Upper lobe of left lung (tissue), 4 donors: ENCODE measurements around the gene IL12A.

Experiments used
- CTCF ChIP-seq, 6 experiments: fragments of 450-650 bp in 4 of 6; fragments of 200-600 bp in 2 of 6; sonication (generic) in 2 of 6; IDR thresholded peaks; one replicate each; pipeline ENCODE4 v1.5.1; 2016 to 2019; ENCODE audit warnings: antibody characterized with exemption in 6 of 6
- POLR2A ChIP-seq, 4 donors: fragments of 450-650 bp; IDR thresholded peaks; one replicate each; pipeline ENCODE4 v1.5.1; 2016 to 2017; ENCODE audit warnings: antibody characterized with exemption in 4 of 4, mild to moderate bottlenecking in 2 of 4
- POLR2AphosphoS5 ChIP-seq, 2 donors: sonication (generic); formaldehyde crosslinking; IDR thresholded peaks; one replicate each; pipeline ENCODE4 v1.5.1; 2017; ENCODE audit warnings: antibody characterized with exemption in 2 of 2

DNA sequence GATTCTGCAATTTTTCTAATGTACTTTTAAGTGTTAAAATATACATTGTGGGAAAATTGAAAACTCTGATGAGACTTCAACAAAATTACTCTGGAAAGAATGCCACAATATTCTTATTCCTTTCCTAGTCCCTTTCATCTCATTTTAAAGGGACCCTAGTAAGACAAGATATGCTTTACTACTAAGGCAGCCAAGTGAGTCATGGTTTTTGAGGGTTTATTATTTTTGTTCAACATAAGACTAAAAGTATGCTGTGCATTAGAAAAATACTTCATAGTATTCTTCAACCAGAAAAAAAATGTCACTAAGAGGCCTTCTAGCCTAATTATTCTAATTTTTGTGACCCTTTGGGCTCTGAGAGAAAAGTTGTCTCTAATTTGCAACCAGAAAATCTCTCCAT is 7.4 kb downstream of the IL12A start:
- TF ChIP-seq POLR2A (IDR thresholded peaks at IDR 0.05) (no peak), CTCF (IDR thresholded peaks at IDR 0.05) (no peak), POLR2AphosphoS5 (IDR thresholded peaks at IDR 0.05) (no peak)
